Right forelimb (tissue), 1 donor: ENCODE data around the gene WDR70.
A peak's percentile ranks its signal among the peaks of the same experiment; 100 is the strongest.
"Not testable (repeated sequence)": the region's sequence is repeated elsewhere in the genome, so short reads cannot be mapped to it uniquely, and the experiment has no call there.

Experiments
- DNase-seq: peaks from one replicate; pipeline ENCODE4 v3.0.0-alpha.2; 2018

The WDR70 gene

GRCh38 chr5:37379100-37379628, at the start of gene WDR70:
Gene WDR70, plus strand, starts transcription at chr5:37379318. Its CDS starts 50 bp downstream, at chr5:37379368.
- DNase-seq, result peak; percentile 89

GRCh38 chr5:37334754-37335153, 44.4 kb upstream of the WDR70 start:
- DNase-seq, result not testable (repeated sequence)

GRCh38 chr5:37342741-37343140, 36.4 kb upstream of the WDR70 start:
- DNase-seq, result not testable (repeated sequence)

- no peak for DNase-seq
Measured at GRCh38 chr5:37355161-37355560, 24.0 kb upstream of the WDR70 start.

- DNase-seq, result no peak
Measured at GRCh38 chr5:37370550-37370863, 8.6 kb upstream of the WDR70 start.

GRCh38 chr5:37370864-37371726, 8.0 kb upstream of the WDR70 start, which contains the start of gene NUP155:
Gene NUP155, minus strand, starts transcription at chr5:37371106. Its CDS starts 129 bp downstream, at chr5:37370977.
- DNase-seq, result peak; percentile 94

- no peak for DNase-seq
Measured at GRCh38 chr5:37375091-37375490, 4.0 kb upstream of the WDR70 start.

- DNase-seq, result not testable (repeated sequence)
Measured at GRCh38 chr5:37378066-37378465, 1.1 kb upstream of the WDR70 start.

- no peak for DNase-seq
Measured at GRCh38 chr5:37391591-37391990, 12.5 kb downstream of the WDR70 start.

- DNase-seq, result no peak
Measured at GRCh38 chr5:37396352-37396751, 17.2 kb downstream of the WDR70 start.

GRCh38 chr5:37400501-37400900, 21.4 kb downstream of the WDR70 start:
- no peak for DNase-seq

- no peak for DNase-seq
Measured at GRCh38 chr5:37412515-37412914, 33.4 kb downstream of the WDR70 start.

GRCh38 chr5:37415456-37415855, 36.3 kb downstream of the WDR70 start:
- DNase-seq, result not testable (repeated sequence)

GRCh38 chr5:37417347-37417746, 38.2 kb downstream of the WDR70 start:
- no peak for DNase-seq

- no peak for DNase-seq
Measured at GRCh38 chr5:37424441-37424840, 45.3 kb downstream of the WDR70 start.

GRCh38 chr5:37428044-37428443, 48.9 kb downstream of the WDR70 start:
- DNase-seq, result no peak

GRCh38 chr5:37435261-37435660, 56.1 kb downstream of the WDR70 start:
- no peak for DNase-seq

- DNase-seq, result no peak
Measured at GRCh38 chr5:37436146-37436934, 57.2 kb downstream of the WDR70 start.

- DNase-seq, result no peak
Measured at GRCh38 chr5:37437711-37438110, 58.6 kb downstream of the WDR70 start.

GRCh38 chr5:37445783-37446182, 66.7 kb downstream of the WDR70 start:
- not testable (repeated sequence) for DNase-seq

GRCh38 chr5:37448941-37449340, 69.8 kb downstream of the WDR70 start:
- no peak for DNase-seq

GRCh38 chr5:37451991-37452390, 72.9 kb downstream of the WDR70 start:
- not testable (repeated sequence) for DNase-seq

- not testable (repeated sequence) for DNase-seq
Measured at GRCh38 chr5:37453252-37453651, 74.1 kb downstream of the WDR70 start.
